K562 (cell line): ENCODE data around the gene TPD52L2. TPM values are rescaled to one million over a fixed set of nuclear protein-coding genes. Genes with fewer than 3 reads are reported as not detected.

Source experiments
- AFF4 ChIP-seq: sonication (generic); formaldehyde crosslinking; IDR thresholded peaks from 2 replicates; pipeline ENCODE4 v1.8.0; 2023; ENCODE audit warnings: mild to moderate bottlenecking, missing genetic modification reagents
- CREM ChIP-seq: IDR thresholded peaks from 2 replicates; pipeline ENCODE4 v1.6.1; 2014; ENCODE audit warnings: antibody characterized with exemption, low read depth
- ID3 ChIP-seq, 2 experiments: fragments of 250-450 bp in 1 of 2; fragments of 450-650 bp in 1 of 2; sonication (Bioruptor Pico) in 1 of 2; IDR thresholded peaks; 2 replicates each; pipeline versions ENCODE4 v1.6.1 to v1.8.0; 2016 to 2021; ENCODE audit warnings: mild to moderate bottlenecking in 2 of 2, moderate library complexity in 2 of 2, missing compliant biosample characterization in 1 of 2, missing genetic modification characterization in 1 of 2
- POLR2AphosphoS2 ChIP-seq: IDR thresholded peaks from 2 replicates; pipeline ENCODE4 v1.6.1; 2012; ENCODE audit warnings: low read length, improper control_type of control experiment
- RBFOX2 ChIP-seq: fragments of 200-400 bp; formaldehyde crosslinking; IDR thresholded peaks from 2 replicates; pipeline ENCODE4 v1.6.1; 2017; ENCODE audit warnings: low read depth, mild to moderate bottlenecking, low read length, moderate library complexity
- SAFB ChIP-seq: fragments of 200-400 bp; formaldehyde crosslinking; IDR thresholded peaks from 2 replicates; pipeline ENCODE4 v1.6.1; 2017; ENCODE audit warnings: low read depth, low read length, borderline replicate concordance
- ZBTB34 ChIP-seq: fragments of 250-450 bp; sonication (Bioruptor Pico); IDR thresholded peaks from 2 replicates; pipeline ENCODE4 v1.8.0; 2021; ENCODE audit warnings: mild to moderate bottlenecking, moderate library complexity
- ZBTB40 ChIP-seq, 2 experiments: fragments of 450-650 bp in 1 of 2; sonication (generic) in 1 of 2; formaldehyde crosslinking in 1 of 2; IDR thresholded peaks; 2 replicates each; pipeline versions ENCODE4 v1.7.1 to v1.9.0; 2016 to 2022; ENCODE audit warnings: inconsistent platforms in 1 of 2, mild to moderate bottlenecking in 1 of 2, missing genetic modification reagents in 1 of 2
- polyA plus RNA-seq, 8 experiments: library from polyadenylated mRNA; depleted of rRNA in 4 of 8; stranded (reverse) in 5 of 8; unstranded in 3 of 8; fragments of >200 nt; fragmentation: Nextera tagmentation in 2 of 8; fragmentation: Illumina TruSeq in 1 of 8; extraction: Ambion mirVana in 2 of 8; extraction: Trizol in 1 of 8; gene quantifications; 2 replicates each; pipeline versions ENCODE4 v1.2.1 to v1.2.3, GENCODE V29; 2011 to 2014; ENCODE audit warnings: inconsistent platforms in 1 of 8, missing spikeins in 1 of 8
- total RNA-seq, 7 experiments: library from RNA; depleted of rRNA in 6 of 7; stranded (reverse); fragments of >200 nt in 6 of 7; fragmentation: Illumina TruSeq in 2 of 7; extraction: Trizol in 2 of 7; gene quantifications; 2 replicates each; pipeline versions ENCODE4 v1.2.1 to v1.2.3, GENCODE V29; 2011 to 2021; ENCODE audit warnings: low replicate concordance in 1 of 7

The TPD52L2 gene
- total and polyA plus RNA-seq, 9 of the 15 experiments (the other 6 are each of a cell fraction or from before 2014, with no cell fraction given) = 1.9 to 117 (median 74.6) TPM

- TF ChIP-seq ZBTB40 (IDR thresholded peaks at IDR 0.05) (no peak), ZBTB40 (CRISPR knock-in tag; IDR thresholded peaks at IDR 0.05) (no peak), ID3 (CRISPR knock-in tag; IDR thresholded peaks at IDR 0.05) (no peak), ID3 (tag; IDR thresholded peaks at IDR 0.05) (peak; percentile 72; the same call in 1 of the 2 replicates), ZBTB34 (CRISPR knock-in tag) (no peak), SAFB (no peak), RBFOX2 (peak; percentile 56), POLR2AphosphoS2 (no peak), AFF4 (CRISPR knock-in tag) (no peak), CREM (0 out of 2 replicates have a peak, but pooled peaks have one; percentile 24)
Measured at GRCh38 chr20:63848003-63848911, 16.8 kb upstream of the TPD52L2 start (continued).
